Umbilical cord (tissue), 2 donors: Measurements from ENCODE around the gene RNF169. TPM values are rescaled to one million over a fixed set of nuclear protein-coding genes. Genes with fewer than 3 reads are reported as not detected.

Experiments used
- DNase-seq: peaks from one replicate; pipeline ENCODE4 v3.0.0-alpha.2; 2015; ENCODE audit warnings: low spot score
- total RNA-seq: library from RNA; depleted of rRNA; stranded (reverse); fragments of >200 nt; gene quantifications from one replicate; pipeline ENCODE4 v1.2.3, GENCODE V29; 2014; ENCODE audit warnings: low replicate concordance; ENCODE audit not compliant: insufficient read depth

Gene RNF169
- total RNA-seq, 1 donor from 2014 or later = 31.8 TPM

DNA sequence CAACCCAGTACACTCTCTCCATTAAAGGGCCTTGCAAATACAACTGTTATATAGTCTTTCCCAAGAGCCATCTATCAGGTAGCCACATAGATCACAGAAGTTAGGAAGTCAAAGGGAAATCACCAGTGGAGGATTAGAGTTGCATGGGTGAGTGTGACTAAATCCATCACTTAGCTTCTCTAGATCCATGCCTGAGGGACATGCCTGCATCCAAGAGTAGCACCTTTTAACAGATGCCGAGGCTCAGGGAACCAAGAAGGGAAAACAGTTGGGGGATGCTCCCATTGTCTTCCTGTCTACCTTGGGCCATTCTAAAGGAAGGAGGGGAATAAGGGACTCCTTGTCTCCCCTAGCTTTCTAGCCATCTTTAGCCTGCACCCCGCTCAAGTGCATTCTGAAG is 122.4 kb downstream of the RNF169 start:
- no peak for DNase-seq

DNA sequence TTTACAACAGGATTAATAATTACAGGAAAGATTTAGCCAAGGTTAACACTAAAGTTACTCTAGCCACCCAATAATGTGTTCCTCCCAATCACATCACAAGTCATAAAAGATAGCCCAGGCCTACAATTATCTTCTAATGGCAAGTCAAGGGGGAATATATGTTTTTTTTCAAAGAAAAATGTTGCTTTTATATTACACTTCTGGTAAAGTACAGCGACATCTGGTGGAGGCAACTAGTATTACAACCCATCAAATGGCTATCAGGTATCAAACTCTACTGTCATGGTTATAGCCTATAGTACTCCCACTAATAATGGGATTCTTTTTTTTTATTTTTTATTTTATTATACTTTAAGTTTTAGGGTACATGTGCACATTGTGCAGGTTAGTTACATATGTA is 128.5 kb downstream of the RNF169 start:
- DNase-seq = no peak

Other genes with a start within 250 kb of the RNF169 start
- gene POLD3, start 156.3 kb upstream of the RNF169 start, total RNA-seq = 22.6 TPM
- gene CHRDL2, start 17.4 kb upstream of the RNF169 start, total RNA-seq = not detected
- gene XRRA1, start 200.2 kb downstream of the RNF169 start, total RNA-seq = 4.6 TPM
- 15.9 TPM for gene SPCS2, start 200.4 kb downstream of the RNF169 start, total RNA-seq
- 5.1 TPM for gene NEU3, start 240.1 kb downstream of the RNF169 start, total RNA-seq